CD4-positive, alpha-beta T cell treated with Interleukin-2 at 100 ng/mL for 4 hours (primary cell): Measurements from ENCODE around the gene SSU72.
"Not testable (repeated sequence)": the region's sequence is repeated elsewhere in the genome, so short reads cannot be mapped to it uniquely, and the experiment has no call there.

Source experiments
- DNase-seq: peaks from one replicate; pipeline ENCODE4 v3.0.0-alpha.2; 2020; ENCODE audit warnings: low spot score

The SSU72 gene

DNA sequence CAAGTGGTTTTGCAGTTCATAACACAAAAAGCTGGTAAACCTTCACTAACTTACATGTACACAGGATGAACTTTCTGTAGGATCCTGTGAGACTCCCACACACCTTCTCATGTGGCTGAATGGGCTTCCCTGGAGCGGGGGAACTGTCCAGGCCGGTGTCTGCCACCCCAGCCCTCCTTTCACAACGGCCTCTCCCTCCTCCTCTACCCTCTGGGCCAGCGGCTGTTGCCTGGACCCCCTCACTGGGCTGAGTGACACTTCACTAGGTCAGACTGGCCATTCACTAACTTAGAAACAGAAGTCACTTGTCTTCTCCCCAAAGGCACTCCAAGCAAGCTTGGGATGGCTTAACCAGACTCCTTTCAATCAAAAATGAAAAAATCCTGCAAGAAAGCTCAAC lies 16.1 kb downstream of the SSU72 start:
- no peak for DNase-seq

DNA sequence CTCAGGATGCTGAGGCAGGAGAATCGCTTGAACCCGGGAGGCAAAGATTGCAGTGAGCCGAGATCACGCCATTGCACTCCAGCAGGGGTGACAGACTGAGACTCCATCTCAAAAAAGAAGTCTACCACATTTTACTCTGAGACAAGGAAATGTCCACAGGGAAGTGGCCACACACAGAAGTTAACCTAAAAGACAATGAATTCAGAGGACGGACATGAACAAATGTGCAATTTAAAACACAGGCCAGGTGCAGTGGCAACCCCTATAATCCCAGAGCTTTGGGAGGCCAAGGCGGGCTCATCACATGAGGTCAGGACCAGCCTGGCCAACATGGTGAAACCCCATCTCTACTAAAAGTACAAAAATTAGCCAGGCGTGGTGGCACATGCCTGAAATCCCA lies 17.0 kb downstream of the SSU72 start:
- not testable (repeated sequence) for DNase-seq

GRCh38 chr1:1556961-1557360 lies 17.7 kb downstream of the SSU72 start:
- not testable (repeated sequence) for DNase-seq

DNA sequence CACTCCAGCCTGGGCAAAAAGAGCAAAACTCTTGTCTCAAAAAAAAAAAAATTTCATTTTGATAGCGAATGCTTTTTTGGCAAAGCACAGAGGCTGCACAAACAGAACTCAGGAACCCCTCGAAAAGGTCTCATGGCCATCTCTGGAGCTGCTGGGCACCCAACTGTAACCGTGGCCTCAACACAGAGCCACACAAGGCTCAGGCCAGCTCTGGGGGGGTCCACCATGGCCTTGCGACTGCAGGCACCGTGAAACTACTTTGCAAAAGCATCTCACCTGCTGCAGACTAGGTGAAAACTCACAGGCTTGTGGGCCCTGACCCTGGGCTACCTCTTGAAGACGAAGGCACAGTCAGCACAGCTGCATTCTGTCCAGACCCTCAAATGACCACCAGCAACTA lies 18.2 kb downstream of the SSU72 start:
- no peak for DNase-seq

DNA sequence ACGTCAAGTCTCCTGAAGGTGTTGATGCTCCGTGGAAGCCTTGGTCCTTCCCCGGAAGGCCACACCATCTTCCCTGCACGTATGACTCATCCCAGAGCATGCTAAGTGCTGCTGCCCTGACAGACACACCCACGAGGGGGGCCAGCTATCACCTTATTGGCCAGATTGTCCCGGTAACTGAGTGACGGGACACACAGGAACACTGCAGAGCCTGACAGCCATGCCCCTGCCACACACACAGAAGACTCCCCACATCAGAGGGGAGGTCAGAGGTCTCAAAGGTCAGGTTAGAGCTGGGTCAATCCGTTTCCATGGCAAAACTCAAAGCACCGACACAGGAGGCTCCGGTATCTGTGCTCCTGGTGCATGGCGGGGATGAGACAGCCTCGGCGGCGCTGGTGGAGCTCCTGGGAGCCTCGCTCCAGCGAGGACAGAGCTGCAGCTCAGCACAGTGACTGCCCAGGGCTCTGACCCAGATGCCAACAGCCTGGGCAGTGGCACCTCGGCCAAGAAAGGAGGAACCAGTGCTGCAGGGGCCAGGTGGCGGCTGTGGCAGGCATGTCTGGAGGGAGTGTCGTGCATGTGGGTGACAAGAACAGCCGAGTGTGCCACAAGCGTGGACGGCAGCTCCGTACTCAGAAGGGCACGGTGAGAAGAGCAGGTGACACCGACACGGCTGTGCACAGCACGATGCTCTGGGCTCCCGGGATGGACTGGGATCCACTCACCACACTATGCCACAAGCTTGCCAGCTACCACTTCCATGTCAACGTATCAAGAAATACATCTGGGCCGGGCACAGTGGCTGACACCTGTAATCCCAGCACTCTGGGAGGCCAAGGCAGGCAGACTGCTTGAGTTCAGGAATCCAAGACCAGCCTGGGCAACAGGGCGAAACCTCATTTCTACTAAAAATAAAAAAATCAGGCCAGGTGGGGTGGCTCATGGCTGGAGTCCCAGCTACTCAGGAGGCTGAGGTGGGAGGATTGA lies 19.4 kb downstream of the SSU72 start:
- DNase-seq = no peak

GRCh38 chr1:1554550-1554925 lies 20.1 kb downstream of the SSU72 start:
- DNase-seq = no peak

- DNase-seq = no peak
Observed at GRCh38 chr1:1553821-1554494, 20.7 kb downstream of the SSU72 start.

DNA sequence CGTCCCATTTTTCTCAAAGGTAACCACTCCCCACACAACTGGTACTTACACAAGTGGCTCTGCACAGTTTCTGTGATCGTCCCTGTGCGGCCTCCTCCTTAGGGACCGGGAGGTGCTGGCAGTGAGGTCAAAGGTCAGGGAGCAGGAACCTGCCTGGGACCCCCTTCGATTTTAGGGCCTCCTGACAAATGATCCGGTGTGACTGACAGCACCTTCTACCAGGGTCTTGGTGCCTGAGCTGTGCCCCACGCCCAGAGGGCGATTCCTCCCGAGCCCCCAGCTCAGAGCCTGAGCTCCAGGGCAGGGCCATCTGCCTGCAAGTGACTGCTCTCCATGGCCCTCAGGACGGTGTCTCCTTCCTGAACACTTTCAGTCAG lies 22.4 kb downstream of the SSU72 start:
- DNase-seq = no peak

DNA sequence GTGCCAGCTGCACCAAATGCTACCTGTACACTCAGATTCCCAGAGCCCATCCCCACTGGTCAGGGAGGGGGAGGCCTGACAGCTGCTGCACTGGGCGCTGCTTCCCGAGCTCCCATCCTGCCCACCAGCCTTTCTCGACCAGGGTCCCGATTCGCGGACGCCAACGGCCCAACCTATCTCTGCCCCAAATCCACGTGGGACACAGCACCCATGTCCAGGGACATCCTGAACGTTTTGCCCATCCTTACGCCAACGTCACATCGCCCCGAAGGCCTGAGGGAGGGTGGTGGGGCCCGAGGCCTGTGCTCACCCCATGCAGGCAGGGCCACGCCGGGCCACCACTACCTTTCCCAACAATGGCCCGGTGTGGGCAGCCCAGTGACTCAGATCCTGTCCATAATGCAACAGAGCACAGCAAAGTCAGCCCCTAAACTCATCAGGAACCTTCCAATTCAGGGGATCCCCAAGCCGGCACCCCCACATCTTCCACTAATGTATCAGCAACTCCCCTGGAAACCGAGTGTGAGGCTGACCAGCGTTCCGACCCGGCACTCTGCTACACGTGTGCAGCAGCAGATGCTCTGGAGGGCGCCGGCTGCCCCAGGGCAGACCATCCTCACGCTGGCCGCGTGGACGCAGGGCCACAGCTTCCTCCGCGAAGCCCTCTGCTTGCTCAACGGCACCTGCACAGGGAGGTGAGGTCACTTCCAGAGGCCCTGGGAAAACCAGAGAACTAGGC lies 23.0 kb downstream of the SSU72 start:
- no peak for DNase-seq

DNA sequence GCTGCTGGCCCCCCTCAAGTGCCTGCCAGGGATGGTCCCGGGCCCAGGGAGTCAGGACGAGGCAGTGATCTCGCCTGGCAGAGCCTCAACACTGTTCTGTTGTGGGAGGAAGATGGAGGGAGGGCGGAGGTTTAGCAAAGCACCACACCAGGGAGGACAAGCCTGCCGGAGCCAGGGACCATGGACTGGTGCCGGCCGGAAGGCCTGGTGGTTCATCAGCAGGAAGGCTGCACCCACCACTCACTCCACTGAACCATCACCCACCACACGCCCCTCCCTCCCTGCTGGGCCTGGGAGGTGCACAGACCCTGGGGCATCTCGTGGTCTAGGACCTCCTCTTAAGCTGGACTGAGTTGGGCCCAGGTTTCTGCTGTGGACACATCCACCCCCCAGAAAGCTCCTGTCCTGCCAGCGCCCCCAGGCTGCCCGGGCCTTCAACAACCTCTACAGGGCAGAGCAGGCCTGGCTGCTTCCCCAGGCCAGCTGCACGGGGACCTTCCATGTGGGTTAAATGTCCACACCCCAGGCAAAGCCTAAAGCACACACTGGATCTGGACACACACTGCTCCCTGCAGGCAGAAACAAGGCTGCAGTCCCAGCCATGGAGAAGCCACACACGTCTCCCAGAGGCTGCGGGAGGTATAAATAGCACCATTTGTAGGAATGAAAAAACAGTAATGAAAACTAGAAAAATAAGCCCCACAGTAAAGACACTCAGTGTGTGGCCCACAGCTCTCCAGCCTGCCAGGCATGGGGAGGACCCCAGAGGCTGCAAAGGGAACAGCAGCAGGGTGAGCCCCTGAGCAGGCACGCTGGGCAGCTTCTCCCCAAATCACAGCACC lies 23.9 kb downstream of the SSU72 start:
- no peak for DNase-seq

- DNase-seq = no peak
Observed at GRCh38 chr1:1550087-1550486, 24.6 kb downstream of the SSU72 start.

DNA sequence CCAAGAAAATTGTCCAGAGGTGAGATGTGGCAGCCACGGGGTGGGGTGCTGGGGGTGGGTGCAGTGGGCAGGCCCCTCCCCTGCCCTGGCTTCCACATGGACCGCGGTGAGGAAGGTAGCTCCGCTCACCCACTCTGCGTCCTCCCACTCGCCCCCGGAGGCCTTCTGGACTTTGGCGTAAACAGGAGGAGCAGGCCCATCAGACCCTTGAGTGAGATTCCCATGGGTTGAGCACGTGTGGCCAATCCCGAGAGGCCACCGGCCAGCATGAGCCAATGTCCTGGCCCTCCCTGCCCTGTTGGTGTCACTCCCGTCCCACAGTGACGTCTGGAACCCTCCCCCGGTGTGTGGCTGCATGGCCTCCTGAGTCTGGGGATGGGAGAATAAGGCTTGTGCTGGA lies 26.1 kb downstream of the SSU72 start:
- DNase-seq = no peak

- no peak for DNase-seq
Observed at GRCh38 chr1:1547476-1547875, 27.2 kb downstream of the SSU72 start.

DNA sequence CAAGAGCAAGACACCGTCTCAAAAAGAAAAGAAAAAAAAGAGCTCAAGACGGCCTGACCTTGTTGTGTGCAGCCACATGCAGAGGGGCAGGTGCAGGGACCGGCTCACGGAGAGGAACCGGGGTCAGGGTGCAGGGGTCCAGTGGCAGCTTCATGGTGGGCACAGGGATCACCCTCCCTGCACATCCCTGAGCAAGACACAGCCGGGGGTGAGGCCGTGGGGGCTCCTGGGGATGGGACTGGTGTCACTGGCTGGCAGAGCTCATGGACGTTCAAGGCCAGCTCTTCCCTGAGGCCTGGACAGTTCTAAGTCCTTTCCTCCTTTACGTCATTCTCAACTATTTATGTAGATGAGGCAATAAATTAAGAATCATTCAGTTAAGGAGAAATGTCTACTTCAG lies 27.7 kb downstream of the SSU72 start:
- DNase-seq = no peak

GRCh38 chr1:1545946-1546737 lies 28.5 kb downstream of the SSU72 start:
- no peak for DNase-seq

DNA sequence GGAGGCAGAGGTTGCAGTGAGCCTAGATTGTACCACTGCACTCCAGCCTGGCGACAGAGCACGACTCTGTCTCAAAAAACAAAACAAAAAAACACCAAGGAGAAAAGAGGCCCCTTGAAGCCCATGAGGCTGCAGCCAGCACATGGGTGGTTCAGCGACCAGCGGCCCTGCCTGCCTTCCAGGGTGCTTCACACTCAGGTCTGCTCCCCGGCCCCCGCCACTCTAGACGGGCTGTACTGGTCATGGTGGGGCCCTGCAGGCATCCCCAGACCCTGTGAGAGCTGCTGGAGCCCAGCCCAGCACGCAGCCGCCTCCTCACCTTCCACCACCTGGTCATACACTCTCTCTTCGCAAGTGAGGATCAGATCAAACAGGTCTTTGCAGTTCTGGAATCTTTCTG lies 30.1 kb downstream of the SSU72 start:
- no peak for DNase-seq

GRCh38 chr1:1543706-1544099 lies 31.0 kb downstream of the SSU72 start:
- DNase-seq = no peak

DNA sequence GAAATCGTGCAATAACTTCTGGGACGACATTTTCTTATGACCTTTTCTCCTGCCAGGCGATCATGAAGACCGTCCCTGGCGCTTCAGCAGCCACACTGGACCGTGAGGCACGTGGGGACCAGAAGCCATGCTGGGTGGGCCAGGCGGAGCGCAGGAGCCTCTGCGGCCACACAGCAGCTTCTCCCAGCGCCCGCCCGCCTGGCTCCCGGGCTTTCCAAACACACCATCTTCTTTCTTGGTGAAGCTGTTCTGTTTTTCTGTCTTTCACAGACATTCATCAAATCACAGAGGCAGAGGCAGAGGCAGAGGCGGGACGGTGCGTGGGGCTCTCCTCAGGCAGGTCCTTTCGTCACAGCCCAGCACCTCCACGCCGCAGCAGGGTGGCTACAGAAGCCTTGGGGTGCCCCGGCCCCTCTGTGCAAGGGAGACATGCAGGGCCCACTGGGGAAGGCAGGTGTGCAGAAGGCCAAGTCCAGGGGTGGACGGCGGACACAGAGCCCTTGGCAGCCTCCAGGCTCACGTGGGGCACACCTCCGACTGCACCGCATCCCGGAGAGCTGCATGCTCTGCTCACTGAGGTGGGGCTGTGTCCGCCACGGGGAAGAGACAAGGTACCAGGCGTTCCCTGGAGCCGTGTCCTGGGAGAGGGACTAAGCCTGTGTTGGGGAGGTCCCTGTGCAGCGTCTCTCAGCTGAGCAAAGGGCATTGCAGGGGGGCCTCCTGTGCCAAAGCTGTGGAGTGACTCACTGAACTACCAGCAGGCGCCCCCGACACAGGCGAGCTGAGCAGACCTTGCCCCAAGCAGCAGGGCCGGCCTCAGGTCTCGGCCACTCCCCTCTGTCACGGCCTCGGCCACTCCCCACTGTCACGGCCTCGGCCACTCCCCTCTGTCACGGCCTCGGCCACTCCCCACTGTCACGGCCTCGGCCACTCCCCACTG lies 31.6 kb downstream of the SSU72 start:
- no peak for DNase-seq

- no peak for DNase-seq
Observed at GRCh38 chr1:1541956-1542765, 32.5 kb downstream of the SSU72 start.
